Activated CD4-positive, alpha-beta T cell treated with anti-CD3 and anti-CD28 coated beads for 24 hours (primary cell): ENCODE data around the gene LTBP1.

Experiments used
- DNase-seq, 2 donors: peaks; one replicate each; pipeline ENCODE4 v3.0.0-alpha.2; 2020; ENCODE audit warnings: low read depth in 2 of 2

LTBP1 gene

DNA sequence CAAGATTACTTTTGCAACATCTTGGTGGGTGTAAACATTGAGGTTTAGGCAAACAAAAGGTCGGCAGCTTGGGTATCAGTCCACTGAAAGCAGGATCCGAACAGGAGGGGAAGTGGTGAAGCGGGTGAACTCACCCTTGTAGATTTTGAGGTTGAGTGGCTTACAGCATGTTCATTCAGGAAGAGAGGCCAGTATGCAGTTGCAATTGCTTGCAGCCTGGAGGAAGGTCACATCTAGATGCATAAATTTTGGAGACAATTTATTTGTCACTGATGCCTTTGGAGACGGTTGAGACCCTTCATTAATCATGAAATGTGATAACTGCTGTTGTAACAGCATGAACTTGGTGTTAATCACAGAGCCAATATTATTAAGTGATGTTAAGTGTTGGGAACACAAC lies 131.1 kb downstream of the LTBP1 start:
- DNase-seq = no peak

DNA sequence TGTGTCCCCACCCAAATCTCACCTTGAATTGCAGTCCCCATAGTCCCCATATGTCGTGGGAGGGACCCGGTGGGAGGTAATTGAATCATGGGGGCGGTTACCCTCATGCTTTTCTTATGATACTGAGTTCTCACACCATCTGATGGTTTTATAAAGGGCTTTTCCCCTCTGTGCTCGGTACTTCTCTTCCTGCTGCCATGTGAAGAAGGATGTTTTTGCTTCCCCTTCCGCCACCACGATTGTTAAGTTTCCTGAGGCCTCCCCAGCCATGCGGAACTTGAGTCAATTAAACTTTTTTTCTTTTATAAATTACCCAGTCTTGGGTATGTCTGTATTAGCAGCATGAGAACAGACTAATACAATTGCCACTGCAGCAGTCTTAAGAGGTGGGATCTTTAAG lies 134.9 kb downstream of the LTBP1 start:
- no peak for DNase-seq

DNA sequence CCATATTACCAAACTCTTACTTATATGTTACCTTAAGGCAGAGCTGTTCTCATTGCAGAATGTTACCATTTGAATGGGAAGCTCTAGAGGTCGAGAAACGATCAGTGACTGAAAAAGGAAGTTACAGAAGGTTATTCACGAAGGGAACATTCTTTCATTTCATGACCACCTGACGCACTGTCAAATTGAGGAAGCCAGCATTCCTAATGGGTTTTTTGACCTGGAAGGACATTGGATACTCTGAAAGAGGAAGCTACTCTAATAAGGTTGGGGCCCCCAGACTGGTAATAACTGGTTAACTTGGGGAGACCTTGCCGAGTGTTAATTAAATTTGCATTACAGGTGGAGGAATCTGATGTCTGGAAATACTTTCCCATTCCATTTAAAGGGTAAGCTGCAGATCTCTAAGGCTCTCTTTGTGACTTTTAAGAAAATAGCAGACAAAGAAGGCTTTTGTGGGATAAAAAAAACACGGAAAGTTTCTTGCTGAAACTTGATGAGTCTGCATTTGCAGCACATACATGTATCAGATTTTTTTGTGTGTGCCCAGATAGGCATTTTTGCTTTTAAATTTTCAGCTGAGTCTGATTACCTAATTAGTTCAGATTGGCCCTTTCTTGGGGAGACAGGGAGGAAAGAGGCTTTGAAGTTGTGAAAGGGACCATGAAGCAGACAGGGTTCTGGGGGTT lies 137.1 kb downstream of the LTBP1 start:
- DNase-seq = no peak

DNA sequence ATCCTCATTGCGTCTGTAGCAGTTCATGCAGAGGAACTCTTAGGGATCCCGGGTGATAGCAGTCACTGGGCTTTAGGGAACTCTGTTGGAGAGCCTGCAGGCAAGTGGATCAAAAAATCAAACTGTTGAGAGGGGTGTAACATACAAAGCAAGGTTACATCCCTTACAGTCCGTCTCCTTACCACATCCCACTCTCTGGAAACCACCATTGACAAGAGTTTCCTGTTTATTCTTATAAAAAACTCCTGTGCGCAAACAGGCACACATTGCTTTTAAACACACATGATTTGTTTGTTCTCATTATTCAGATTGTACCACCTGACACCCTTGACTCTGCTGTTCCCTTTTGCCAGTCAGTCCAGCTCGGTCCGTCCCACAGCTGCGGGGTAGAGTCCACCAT lies 137.7 kb downstream of the LTBP1 start:
- DNase-seq = no peak

DNA sequence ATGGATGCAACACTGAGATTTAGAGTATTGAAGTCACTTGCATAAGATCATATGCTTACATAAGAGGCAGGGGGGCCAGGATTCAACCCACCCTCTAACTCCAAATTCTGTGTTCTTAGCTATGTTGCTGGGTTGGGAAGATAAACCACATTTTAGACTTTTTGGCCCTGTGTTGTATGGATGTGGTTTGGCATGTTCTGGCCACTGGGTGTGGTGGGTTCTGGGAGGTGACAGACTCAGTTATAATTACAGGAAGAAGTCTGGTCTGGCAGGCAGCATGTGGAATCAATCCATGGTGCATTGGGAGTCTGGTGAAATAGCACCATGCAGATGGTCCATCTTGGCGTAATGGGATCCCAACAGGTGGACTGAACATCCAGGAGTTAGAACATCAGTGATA lies 138.9 kb downstream of the LTBP1 start:
- no peak for DNase-seq

DNA sequence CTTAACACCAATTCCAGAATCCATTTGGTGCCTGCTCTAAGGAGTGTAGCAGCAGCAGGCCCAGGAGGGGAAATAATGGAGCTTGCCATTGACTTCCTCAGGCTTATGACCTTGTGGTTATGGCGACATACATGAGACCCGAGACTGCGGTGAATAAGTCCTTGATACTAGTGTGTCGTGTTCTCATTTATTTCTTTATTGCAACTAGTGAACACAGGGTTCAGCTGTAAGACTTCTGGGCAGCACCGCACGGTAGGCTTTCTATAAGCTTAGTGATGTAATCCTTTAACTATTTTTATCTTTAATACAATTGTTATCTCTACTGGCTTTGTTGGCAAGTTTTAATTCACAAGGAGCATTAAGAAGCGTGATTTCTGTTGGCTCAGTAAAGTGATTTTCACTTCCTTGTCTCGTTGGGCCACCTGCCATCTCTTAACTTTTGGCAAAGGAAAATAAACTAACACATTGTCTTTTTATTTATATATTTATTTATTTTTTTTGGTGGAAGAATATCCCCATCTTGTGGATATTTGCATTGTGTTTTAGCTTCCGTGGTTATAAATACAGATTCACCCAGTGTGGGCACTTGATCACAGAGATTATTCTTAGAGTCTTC lies 139.8 kb downstream of the LTBP1 start:
- DNase-seq = no peak

DNA sequence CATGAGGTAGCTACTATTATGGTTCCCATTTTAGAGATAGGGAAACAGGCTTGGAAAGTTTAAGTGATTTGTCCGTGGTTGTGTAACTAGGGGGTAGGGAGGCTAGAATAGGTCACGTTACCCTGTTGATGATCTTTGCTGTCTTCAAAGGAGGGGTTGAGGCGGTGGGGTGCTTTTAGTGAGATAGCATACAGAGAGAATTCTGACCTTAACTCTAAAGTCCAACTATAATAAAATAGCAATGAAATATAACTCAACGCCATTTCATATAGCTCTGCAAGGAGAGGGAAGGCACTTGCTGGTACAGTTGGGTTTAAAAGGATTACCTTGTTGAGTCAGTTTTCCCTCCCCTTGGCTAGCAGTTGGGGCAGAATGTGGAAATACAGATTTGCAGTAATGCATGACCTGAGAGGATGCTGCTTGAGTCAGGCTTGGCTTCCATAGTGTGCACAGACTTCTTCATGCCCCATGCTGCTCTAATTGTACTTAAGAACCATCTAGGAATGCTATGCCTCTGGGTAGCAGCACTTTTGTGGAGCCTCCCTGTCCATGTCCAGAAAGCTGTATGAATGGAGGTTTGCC lies 143.9 kb downstream of the LTBP1 start:
- no peak for DNase-seq

DNA sequence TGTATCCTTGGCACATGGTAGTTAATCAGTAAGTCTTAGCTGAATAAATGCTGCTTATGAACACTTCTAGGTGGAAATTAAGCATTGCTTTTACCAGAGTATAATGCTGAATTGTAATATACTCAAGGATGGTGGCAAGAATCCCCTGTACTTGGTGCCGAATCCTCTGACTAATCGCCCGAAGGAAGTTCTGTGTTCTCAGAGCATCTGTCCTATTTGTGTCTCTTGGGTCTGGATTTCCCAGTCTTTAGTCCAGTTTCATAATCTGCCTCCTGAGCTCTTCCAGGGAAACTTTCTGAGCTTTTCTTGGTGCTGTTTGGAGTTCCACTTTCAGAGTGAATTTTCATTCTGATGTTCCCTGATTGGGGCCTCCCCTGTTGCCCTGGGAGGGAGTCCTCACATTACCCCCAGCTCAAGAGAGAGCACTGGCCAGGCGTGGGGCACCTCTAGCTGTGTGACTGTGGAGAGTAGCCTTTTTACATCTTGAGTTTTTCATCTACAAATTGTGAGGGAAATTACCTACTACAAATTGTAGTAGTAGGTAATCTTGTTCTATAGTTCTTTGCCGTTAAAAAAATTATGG lies 144.9 kb downstream of the LTBP1 start:
- no peak for DNase-seq

DNA sequence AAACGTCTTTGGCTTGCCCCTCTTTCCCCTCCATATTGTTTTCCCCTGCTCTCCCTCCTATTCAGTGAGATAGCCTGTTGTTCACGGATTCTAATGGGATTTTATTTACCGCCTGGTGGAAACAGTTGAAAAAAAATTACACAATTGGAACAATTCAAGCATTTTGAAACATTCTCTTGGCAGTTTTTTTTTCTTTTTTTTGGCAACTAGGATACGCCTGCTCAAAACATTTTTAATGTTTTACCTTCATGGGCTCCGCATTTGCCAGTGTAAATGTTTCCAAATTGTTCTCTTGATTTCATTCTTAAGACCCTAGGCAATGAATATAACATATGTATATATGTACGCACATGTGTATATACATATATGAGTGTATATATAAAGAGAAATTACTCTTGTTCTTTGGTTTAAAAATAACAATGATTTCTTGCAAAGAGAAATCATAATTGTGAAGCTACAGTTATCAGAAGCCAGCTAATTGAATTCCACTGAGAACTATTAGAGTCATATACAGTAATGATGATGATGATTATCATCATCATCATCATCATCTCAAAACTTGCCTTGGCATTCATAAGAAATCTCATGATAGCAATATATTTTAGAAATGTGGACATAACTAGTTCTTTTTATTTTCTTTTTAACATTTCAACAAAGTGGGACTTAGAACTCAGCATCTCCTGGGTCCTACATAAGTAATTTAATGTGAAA lies 146.7 kb downstream of the LTBP1 start:
- DNase-seq = no peak

DNA sequence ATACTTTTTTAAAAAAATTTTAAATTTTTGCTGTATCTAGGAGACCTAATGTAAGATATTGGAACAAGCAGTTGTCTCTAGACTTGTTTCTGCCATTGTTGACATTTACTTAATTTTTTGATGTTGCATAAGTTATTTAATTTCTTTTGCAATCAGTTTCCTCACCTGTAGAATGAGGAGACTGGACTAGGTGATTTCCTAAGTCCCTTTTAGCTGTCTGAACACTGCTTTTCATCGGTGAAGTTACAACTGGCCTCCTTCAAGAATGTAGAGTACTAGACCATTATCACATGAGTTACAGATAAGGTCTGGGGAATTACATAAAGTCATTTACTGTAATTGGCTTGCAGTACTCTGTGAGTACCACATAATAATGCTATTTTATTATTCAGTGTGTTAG lies 147.6 kb downstream of the LTBP1 start:
- DNase-seq = no peak

DNA sequence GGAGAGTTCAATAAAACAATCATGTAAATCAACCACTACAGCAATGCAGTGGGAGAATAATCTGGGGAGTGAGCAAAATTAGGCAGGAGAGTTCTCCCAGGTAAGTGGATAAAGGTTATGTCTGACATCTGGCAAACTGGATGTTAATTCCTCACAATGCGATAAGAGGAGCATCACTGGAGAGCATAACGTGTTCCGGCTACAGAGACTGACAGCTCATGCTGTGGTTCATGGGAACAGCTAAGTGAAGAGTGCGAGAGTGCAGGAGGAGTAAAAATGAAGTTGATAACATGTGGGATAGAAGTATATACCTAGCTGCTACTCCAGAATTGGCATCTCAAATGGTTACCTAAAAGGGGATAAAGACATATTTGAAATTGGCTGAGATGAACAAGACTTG lies 153.2 kb downstream of the LTBP1 start:
- no peak for DNase-seq

DNA sequence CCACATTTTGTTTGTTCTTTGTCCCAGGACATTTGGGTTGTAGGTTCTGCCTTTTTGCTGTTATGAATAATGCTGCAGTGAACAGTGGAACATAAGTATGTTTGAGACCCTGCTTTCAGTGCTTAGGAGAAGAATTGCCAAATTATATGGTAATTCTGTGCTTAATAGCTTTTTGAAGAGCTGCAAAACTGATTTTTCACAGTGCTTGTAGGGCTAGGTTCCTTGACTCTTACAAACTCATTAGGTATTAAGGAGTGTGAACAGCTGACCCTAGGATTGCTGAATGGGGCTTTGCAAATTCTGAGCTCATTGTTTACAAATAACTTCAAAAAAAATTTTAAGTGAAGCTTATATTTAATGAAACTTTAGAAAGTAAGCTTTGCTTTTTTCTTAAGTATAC lies 154.2 kb downstream of the LTBP1 start:
- DNase-seq = no peak

DNA sequence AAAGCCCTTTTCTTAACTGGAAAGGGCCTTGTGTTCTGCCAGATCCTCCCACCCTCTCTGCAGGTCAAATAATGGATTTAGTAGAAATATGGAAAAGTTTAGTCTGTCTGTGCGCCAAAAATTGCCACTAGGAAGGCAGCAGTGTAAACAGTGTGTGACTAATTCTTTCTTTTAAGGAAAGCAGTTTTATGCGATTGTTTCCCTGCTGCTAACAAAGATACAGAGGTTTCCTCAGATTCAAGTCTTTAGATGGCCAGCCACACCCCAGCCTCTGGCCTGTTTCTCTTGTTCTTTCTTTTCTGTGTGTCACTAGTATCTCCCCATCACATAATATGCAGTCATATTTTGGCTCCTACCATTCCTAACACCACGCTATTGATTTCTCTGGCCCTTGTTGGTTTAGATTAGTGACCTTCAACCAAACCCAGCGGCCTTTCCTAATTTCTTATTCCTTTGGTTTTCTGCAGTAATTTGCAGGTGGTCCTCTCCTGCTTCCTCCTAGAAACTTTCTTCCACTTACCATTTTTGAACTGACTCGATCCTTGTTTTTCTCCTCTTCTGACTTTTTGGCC lies 157.4 kb downstream of the LTBP1 start:
- no peak for DNase-seq

DNA sequence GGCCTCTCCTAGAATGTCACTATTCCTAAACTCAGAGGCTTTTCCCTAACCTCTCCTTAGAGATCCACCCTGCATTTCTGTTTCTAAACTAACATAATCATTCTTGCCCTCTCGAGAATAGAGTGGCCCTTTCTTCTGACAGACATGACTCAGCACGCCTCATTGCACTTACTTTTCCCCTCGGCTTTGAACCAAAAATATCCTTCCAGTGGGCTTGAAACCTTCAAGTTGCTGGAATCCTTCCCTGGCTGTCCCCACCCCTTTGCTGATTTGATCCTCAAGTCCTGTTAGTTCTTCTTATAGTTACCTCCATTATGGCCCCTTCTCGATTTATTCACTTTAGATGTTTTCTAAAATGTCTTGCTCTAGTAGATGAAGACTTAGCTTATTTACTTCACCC lies 158.0 kb downstream of the LTBP1 start:
- no peak for DNase-seq

DNA sequence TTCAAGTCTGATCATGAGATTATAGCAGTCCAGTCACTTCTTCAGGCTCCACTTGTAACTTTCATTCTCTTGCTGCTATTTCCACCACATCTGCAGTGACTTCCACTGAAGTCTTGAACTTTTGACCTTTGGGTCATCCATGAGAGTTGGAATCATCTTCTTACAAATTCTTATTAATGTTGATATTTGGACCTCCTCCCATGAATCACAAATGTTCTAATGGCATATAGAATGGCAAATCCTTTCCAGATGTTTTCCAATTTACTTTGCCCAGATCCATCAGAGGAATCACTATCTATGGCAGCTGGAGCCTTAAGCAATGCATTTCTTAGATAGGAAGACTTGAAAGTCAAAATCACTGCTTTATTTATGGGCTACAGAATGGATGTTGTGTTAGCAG lies 159.4 kb downstream of the LTBP1 start:
- no peak for DNase-seq

DNA sequence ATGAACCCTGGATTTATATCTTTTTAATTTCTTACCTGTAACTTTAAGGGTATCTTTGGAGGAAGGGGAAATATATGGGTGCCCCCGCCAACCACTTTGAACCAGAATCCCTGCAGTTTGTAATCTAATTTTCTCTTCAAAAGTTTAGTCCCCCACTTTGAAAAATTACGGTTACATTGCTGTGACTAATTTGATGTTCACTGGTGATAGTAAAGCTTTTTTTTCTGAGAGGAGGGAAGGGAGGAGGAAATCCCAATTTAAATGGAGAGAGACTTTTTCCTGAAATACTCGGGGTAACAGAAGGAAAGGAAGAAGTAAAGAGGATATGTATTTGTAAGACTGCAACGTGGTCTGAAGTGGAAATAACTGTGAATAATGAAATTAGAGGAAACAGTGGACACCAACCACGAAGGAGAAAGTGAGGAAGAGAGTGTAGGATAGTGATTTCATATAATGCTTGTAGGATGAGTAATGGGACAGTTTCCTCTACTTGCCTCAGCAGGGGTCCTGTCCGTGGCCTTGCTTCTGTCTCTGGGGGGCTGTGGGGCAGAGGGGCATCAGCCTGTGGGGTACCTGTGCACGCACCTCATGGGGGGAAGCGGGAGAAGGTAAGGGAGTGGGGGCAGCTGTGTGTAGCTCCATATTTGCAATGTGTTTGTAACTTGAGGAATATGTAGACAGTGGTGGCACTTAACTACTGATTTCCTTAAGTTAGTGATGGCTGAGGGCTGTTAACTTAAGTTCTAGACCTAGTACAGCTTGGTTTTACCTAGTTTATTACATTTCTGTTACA lies 161.1 kb downstream of the LTBP1 start:
- no peak for DNase-seq

DNA sequence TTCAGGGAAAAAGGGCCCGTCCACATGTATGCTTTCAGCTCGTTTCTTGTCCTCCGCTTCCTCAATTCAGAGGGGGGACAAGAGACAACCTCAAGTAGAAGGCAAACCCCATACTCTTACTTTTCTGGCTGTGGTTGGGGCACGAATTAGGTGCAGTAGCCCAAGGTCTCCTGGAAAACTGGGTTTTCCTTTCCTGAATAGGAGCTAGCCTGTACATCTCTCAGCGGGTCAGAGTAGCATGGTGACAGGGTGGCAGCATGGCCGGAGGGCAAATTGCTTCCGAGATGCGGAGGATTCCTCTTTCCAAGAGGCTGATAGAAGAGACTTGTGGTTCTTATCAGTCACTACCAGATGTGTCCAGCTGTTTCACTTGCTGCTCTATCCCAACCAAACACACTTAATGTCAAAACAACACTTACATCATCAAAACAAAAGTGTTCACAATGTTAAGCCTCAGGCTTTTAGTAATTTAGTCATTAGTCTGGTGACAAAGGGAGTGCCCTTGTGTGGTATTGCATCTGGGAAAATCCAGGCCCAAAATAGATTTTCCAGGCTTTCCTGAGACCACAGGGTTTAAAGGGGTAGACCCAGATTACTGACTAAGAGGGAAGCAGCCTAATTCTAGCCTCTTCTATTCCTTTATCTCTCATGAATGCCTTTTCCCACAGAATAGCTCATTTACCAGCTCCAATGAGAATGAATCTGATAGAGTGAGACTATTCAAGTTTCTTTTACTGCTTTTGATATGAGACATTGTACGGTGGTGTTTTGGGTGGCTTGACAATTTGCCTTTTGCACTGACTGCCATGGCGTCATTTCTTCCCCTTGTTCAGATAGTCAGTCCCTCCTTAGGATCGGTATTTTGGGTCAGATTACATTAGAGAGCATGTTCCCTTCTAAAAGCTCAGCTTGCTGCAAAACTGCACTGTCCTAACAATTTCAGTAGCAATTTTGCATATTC lies 162.0 kb downstream of the LTBP1 start:
- no peak for DNase-seq

DNA sequence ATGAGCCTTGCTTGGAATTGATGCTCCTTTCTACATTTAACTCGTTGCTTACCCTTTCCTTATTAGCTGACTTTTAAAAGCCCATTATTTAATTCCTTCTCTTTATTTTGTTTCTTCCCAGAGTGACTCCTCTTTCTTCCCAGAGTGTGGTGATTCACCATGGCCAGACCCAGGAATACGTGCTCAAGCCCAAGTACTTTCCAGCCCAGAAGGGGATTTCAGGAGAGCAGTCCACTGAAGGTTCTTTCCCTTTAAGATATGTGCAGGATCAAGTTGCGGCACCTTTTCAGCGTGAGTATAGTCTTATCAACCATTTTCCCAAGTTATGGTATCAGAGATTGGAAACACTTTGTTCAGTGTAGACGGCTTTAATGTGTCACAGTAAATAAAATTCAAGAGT lies 163.7 kb downstream of the LTBP1 start:
- no peak for DNase-seq

DNA sequence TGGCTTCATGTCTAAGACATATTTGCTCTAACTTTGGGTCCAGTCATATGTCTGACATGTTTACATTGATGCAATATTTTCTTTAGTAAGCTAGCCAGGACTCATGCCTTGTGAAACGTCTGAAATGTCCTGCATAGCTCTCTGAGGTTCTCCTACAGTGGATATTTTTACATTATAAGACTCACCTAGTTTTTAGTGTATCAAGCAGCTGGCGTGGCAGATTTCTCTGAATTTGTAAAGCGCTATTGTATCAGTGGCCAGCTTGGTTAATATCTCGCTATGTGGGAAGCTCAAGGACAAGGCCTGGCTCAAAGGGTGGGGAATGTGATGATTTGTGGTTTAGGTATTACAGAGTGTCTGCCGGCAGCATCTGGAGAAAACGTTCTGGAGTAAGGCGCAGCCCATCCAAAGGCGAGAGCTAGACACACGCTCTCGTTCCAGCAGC lies 164.3 kb downstream of the LTBP1 start:
- no peak for DNase-seq

DNA sequence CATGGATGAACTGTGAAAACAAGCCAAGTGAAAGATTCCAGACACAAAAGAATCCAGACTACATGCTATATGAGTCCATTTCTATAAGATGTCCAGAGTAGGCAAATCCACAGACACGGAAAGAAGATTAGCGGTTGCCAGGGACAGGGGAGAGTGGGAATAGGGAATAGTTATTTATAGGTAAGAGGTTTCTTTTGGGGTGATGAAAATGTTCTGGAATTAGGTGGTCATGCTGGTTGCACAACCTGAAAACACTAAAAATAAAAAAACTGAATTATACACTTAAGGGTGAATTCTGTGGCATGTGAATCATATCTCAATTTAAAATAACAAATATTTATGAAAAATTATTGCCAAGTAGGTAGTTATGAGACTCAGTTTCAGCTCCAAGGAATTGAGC lies 168.4 kb downstream of the LTBP1 start:
- no peak for DNase-seq
